Activated T-cell treated with anti-CD3 and anti-CD28 coated beads for 1 hour (primary cell): Measurements from ENCODE around the gene ZDHHC4.
A peak's percentile ranks its signal among the peaks of the same experiment; 100 is the strongest.
"Not testable (repeated sequence)": the region's sequence is repeated elsewhere in the genome, so short reads cannot be mapped to it uniquely, and the experiment has no call there.

Source experiments
- DNase-seq: peaks from one replicate; pipeline ENCODE4 v3.0.0-alpha.2; 2020; ENCODE audit warnings: low read depth

Gene ZDHHC4

GRCh38 chr7:6562106-6562505 is 15.1 kb upstream of the ZDHHC4 start:
- DNase-seq, result no peak

GRCh38 chr7:6563936-6564770 is 13.1 kb upstream of the ZDHHC4 start:
- no peak for DNase-seq

GRCh38 chr7:6565655-6566054 is 11.6 kb upstream of the ZDHHC4 start:
- no peak for DNase-seq

GRCh38 chr7:6567886-6568285 is 9.4 kb upstream of the ZDHHC4 start:
- no peak for DNase-seq

GRCh38 chr7:6571160-6571779 is 6.0 kb upstream of the ZDHHC4 start:
- no peak for DNase-seq

GRCh38 chr7:6575281-6576023 is 1.8 kb upstream of the ZDHHC4 start:
- DNase-seq, result no peak

GRCh38 chr7:6576024-6576866 is 1.0 kb upstream of the ZDHHC4 start:
- DNase-seq, result no peak

- DNase-seq, result not testable (repeated sequence)
These were observed 336 bp upstream of the ZDHHC4 start for GRCh38 chr7:6576867-6577368.

- DNase-seq, result no peak
These were observed 1.1 kb downstream of the ZDHHC4 start for GRCh38 chr7:6578114-6579084.

GRCh38 chr7:6579446-6579845 is 2.2 kb downstream of the ZDHHC4 start:
- no peak for DNase-seq

GRCh38 chr7:6585746-6586432 is 8.6 kb downstream of the ZDHHC4 start:
- not testable (repeated sequence) for DNase-seq

- DNase-seq, result no peak
These were observed 11.3 kb downstream of the ZDHHC4 start for GRCh38 chr7:6588566-6588965.

GRCh38 chr7:6589151-6589828 is 12.0 kb downstream of the ZDHHC4 start:
- no peak for DNase-seq

GRCh38 chr7:6589829-6590644 is 12.8 kb downstream of the ZDHHC4 start, which contains the start of gene INTS15:
Gene INTS15 (plus strand): TSS chr7:6590021. CDS start chr7:6590284, 263 bp downstream.
- peak; percentile 74 for DNase-seq

- DNase-seq, result no peak
These were observed 13.4 kb downstream of the ZDHHC4 start for GRCh38 chr7:6590645-6591110.

GRCh38 chr7:6600093-6600492 is 22.8 kb downstream of the ZDHHC4 start:
- DNase-seq, result no peak

GRCh38 chr7:6604458-6604857 is 27.2 kb downstream of the ZDHHC4 start:
- DNase-seq, result no peak
